ENCODE measurements around the gene KDM3B.

KDM3B gene

GRCh38 chr5:138466125-138466899, 113.8 kb downstream of the KDM3B start:
- H3K4me2 ChIP-seq = peak overlapping the region; percentile 80; the same call in 1 of the 2 replicates
- no peak for TF ChIP-seq CTCF (conservative IDR thresholded peaks at IDR 0.05; ENCODE audit: low read depth, low read length)
- H3K4me3 ChIP-seq (IDR thresholded peaks at IDR 0.05; ENCODE audit: insufficient read depth, low read depth, low read length) = no peak overlapping the region
- H3K27ac ChIP-seq = no peak overlapping the region
- H2AFZ ChIP-seq (ENCODE audit: low read depth) = peak overlapping the region; percentile 98; the same call in 1 of the 2 replicates
- no peak overlapping the region for H3K9ac ChIP-seq
- 0 out of 2 replicates have a peak, but pooled peaks cover 3% of the 10 kb centered on the region for H3K27me3 ChIP-seq (ENCODE audit: insufficient read depth, low read depth)
- no peaks in the 10 kb centered on the region for H3K36me3 ChIP-seq (ENCODE audit: insufficient read depth)
- no peaks in the 10 kb centered on the region for H4K20me1 ChIP-seq (ENCODE audit: insufficient read depth)
- no peaks in the 10 kb centered on the region for H3K79me2 ChIP-seq (ENCODE audit: insufficient read depth, low read depth)
- H3K4me1 ChIP-seq (ENCODE audit: low read depth, poor library complexity, severe bottlenecking) = peaks cover 6% of the 10 kb centered on the region

DNA sequence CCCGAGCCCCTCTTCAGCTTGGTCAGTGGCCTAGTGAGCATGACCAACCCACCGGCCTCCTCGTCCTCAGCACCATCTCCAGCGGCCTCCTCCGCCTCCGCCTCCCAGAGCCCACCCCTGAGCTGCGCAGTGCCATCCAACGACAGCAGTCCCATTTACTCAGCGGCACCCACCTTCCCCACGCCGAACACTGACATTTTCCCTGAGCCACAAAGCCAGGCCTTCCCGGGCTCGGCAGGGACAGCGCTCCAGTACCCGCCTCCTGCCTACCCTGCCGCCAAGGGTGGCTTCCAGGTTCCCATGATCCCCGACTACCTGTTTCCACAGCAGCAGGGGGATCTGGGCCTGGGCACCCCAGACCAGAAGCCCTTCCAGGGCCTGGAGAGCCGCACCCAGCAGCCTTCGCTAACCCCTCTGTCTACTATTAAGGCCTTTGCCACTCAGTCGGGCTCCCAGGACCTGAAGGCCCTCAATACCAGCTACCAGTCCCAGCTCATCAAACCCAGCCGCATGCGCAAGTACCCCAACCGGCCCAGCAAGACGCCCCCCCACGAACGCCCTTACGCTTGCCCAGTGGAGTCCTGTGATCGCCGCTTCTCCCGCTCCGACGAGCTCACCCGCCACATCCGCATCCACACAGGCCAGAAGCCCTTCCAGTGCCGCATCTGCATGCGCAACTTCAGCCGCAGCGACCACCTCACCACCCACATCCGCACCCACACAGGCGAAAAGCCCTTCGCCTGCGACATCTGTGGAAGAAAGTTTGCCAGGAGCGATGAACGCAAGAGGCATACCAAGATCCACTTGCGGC, 114.6 kb downstream of the KDM3B start:
- no peak for TF ChIP-seq CTCF (conservative IDR thresholded peaks at IDR 0.05; ENCODE audit: low read depth, low read length)
- H3K4me2 ChIP-seq = no peak overlapping the region
- H3K27me3 ChIP-seq (ENCODE audit: insufficient read depth, low read depth) = 0 out of 2 replicates have a peak, but pooled peaks cover 3% of the 10 kb centered on the region
- no peak overlapping the region for H3K4me3 ChIP-seq (IDR thresholded peaks at IDR 0.05; ENCODE audit: insufficient read depth, low read depth, low read length)
- no peaks in the 10 kb centered on the region for H3K36me3 ChIP-seq (ENCODE audit: insufficient read depth)
- no peak overlapping the region for H3K27ac ChIP-seq
- no peak overlapping the region for H2AFZ ChIP-seq (ENCODE audit: low read depth)
- peaks cover 6% of the 10 kb centered on the region for H3K4me1 ChIP-seq (ENCODE audit: low read depth, poor library complexity, severe bottlenecking)
- no peaks in the 10 kb centered on the region for H3K79me2 ChIP-seq (ENCODE audit: insufficient read depth, low read depth)
- no peak overlapping the region for H3K9ac ChIP-seq
- H4K20me1 ChIP-seq (ENCODE audit: insufficient read depth) = no peaks in the 10 kb centered on the region

DNA sequence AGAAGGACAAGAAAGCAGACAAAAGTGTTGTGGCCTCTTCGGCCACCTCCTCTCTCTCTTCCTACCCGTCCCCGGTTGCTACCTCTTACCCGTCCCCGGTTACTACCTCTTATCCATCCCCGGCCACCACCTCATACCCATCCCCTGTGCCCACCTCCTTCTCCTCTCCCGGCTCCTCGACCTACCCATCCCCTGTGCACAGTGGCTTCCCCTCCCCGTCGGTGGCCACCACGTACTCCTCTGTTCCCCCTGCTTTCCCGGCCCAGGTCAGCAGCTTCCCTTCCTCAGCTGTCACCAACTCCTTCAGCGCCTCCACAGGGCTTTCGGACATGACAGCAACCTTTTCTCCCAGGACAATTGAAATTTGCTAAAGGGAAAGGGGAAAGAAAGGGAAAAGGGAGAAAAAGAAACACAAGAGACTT, 115.2 kb downstream of the KDM3B start:
- Histone ChIP-seq H4K20me1 (ENCODE audit: insufficient read depth) (no peaks in the 10 kb centered on the region), H2AFZ (ENCODE audit: low read depth) (no peak overlapping the region), H3K4me3 (IDR thresholded peaks at IDR 0.05; ENCODE audit: insufficient read depth, low read depth, low read length) (no peak overlapping the region), H3K27ac (no peak overlapping the region), H3K36me3 (ENCODE audit: insufficient read depth) (no peaks in the 10 kb centered on the region), H3K27me3 (ENCODE audit: insufficient read depth, low read depth) (0 out of 2 replicates have a peak, but pooled peaks cover 3% of the 10 kb centered on the region), H3K79me2 (ENCODE audit: insufficient read depth, low read depth) (no peaks in the 10 kb centered on the region), H3K4me2 (no peak overlapping the region), H3K9ac (no peak overlapping the region), H3K4me1 (ENCODE audit: low read depth, poor library complexity, severe bottlenecking) (peaks cover 6% of the 10 kb centered on the region)
- no peak for TF ChIP-seq CTCF (conservative IDR thresholded peaks at IDR 0.05; ENCODE audit: low read depth, low read length)

DNA sequence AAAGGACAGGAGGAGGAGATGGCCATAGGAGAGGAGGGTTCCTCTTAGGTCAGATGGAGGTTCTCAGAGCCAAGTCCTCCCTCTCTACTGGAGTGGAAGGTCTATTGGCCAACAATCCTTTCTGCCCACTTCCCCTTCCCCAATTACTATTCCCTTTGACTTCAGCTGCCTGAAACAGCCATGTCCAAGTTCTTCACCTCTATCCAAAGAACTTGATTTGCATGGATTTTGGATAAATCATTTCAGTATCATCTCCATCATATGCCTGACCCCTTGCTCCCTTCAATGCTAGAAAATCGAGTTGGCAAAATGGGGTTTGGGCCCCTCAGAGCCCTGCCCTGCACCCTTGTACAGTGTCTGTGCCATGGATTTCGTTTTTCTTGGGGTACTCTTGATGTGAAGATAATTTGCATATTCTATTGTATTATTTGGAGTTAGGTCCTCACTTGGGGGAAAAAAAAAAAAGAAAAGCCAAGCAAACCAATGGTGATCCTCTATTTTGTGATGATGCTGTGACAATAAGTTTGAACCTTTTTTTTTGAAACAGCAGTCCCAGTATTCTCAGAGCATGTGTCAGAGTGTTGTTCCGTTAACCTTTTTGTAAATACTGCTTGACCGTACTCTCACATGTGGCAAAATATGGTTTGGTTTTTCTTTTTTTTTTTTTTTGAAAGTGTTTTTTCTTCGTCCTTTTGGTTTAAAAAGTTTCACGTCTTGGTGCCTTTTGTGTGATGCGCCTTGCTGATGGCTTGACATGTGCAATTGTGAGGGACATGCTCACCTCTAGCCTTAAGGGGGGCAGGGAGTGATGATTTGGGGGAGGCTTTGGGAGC, 115.9 kb downstream of the KDM3B start:
- Histone ChIP-seq H3K4me1 (ENCODE audit: low read depth, poor library complexity, severe bottlenecking) (peaks cover 4% of the 10 kb centered on the region), H4K20me1 (ENCODE audit: insufficient read depth) (no peaks in the 10 kb centered on the region), H3K79me2 (ENCODE audit: insufficient read depth, low read depth) (no peaks in the 10 kb centered on the region), H3K4me2 (no peak overlapping the region), H3K27me3 (ENCODE audit: insufficient read depth, low read depth) (0 out of 2 replicates have a peak, but pooled peaks cover 3% of the 10 kb centered on the region), H3K36me3 (ENCODE audit: insufficient read depth) (no peaks in the 10 kb centered on the region), H2AFZ (ENCODE audit: low read depth) (no peak overlapping the region), H3K4me3 (IDR thresholded peaks at IDR 0.05; ENCODE audit: insufficient read depth, low read depth, low read length) (no peak overlapping the region), H3K27ac (no peak overlapping the region), H3K9ac (no peak overlapping the region)
- TF ChIP-seq CTCF (conservative IDR thresholded peaks at IDR 0.05; ENCODE audit: low read depth, low read length) = no peak

Measured in KMS-11 (cell line).